ENCODE results near the gene CD200R1L. TPM values are rescaled to one million over a fixed set of nuclear protein-coding genes. Genes with fewer than 3 reads are reported as not detected.

CD200R1L gene
- total and polyA plus RNA-seq, 11 donors = not detected

GRCh38 chr3:112774293-112774926, 72.3 kb downstream of the CD200R1L start:
- Histone ChIP-seq H3K27ac (peak overlapping the region in 8 of 12 donors; percentile 6 to 80 (median 54)), H3K27me3 (peaks cover 0 to 6% (median 0%) of the 10 kb centered on the region in 9 donors), H3K4me1 (peaks cover 0 to 60% (median 3%) of the 10 kb centered on the region in 12 donors), H3K36me3 (no peaks in the 10 kb centered on the region), H3K9me3 (no peaks in the 10 kb centered on the region), H3K4me3 (no peak overlapping the region)
- WGBS, 4 donors = 75 to 92% (median 78%) methylated on average over 6 of the region's 6 CpGs
- TF ChIP-seq POLR2A (IDR thresholded peaks at IDR 0.05) (no peak), CTCF (IDR thresholded peaks at IDR 0.05) (no peak)
- no peak for DNase-seq
- intact Hi-C loops (cut with DNase I) = no loop called here
- ATAC-seq = no peak

- Histone ChIP-seq H3K4me3 (no peak overlapping the region), H3K36me3 (no peaks in the 10 kb centered on the region), H3K4me1 (peaks cover 0 to 60% (median 3%) of the 10 kb centered on the region in 12 donors), H3K27ac (peak overlapping the region in 2 of 12 donors; percentile 64 to 75), H3K27me3 (peaks cover 0 to 6% (median 0%) of the 10 kb centered on the region in 9 donors), H3K9me3 (no peaks in the 10 kb centered on the region)
- WGBS, 4 donors = 66 to 75% (median 66%) methylated on average over 6 of the region's 6 CpGs
- no peak for ATAC-seq
- TF ChIP-seq POLR2A (IDR thresholded peaks at IDR 0.05) = no peak
- no peak for TF ChIP-seq CTCF (IDR thresholded peaks at IDR 0.05)
- intact Hi-C loops (cut with DNase I) = no loop called here
- no peak for DNase-seq
Measured at GRCh38 chr3:112773864-112774263, 72.8 kb downstream of the CD200R1L start.

- 92 to 97% (median 96%) methylated on average over 2 of the region's 2 CpGs for WGBS, 4 donors
- DNase-seq (no peak), ATAC-seq (no peak)
- Histone ChIP-seq H3K27me3 (peaks cover 0 to 6% (median 0%) of the 10 kb centered on the region in 9 donors), H3K36me3 (no peaks in the 10 kb centered on the region), H3K9me3 (no peaks in the 10 kb centered on the region), H3K27ac (no peak overlapping the region), H3K4me3 (no peak overlapping the region), H3K4me1 (peaks cover 0 to 58% (median 0%) of the 10 kb centered on the region in 12 donors)
- intact Hi-C loops (cut with DNase I) = no loop called here
- TF ChIP-seq CTCF (IDR thresholded peaks at IDR 0.05) (no peak), POLR2A (IDR thresholded peaks at IDR 0.05) (no peak)
Measured at GRCh38 chr3:112770951-112771350, 75.7 kb downstream of the CD200R1L start.

GRCh38 chr3:112770032-112770626, 76.5 kb downstream of the CD200R1L start:
- ATAC-seq = peak in 1 of 4 donors; percentile 39
- TF ChIP-seq CTCF (IDR thresholded peaks at IDR 0.05) = no peak
- no peak for TF ChIP-seq POLR2A (IDR thresholded peaks at IDR 0.05)
- 76 to 89% (median 81%) methylated on average over 3 of the region's 3 CpGs for WGBS, 4 donors

More at GRCh38 chr3:112770032-112770626, 76.5 kb downstream of the CD200R1L start:
- intact Hi-C loops (cut with DNase I) = no loop called here
- Histone ChIP-seq H3K27ac (peak overlapping the region in 2 of 12 donors; percentile 23 to 51), H3K9me3 (no peaks in the 10 kb centered on the region), H3K4me3 (no peak overlapping the region), H3K4me1 (peaks cover 0 to 49% (median 0%) of the 10 kb centered on the region in 12 donors), H3K27me3 (peaks cover 0 to 6% (median 0%) of the 10 kb centered on the region in 9 donors), H3K36me3 (no peaks in the 10 kb centered on the region)
- DNase-seq = peak in 3 of 5 donors; percentile 19 to 77 (median 77)

Measured in heart left ventricle (tissue), 16 donors.